ENCODE measurements around the gene GUCA2B. TPM values are rescaled to one million over a fixed set of nuclear protein-coding genes. Genes with fewer than 3 reads are reported as not detected.

The GUCA2B gene
- polyA plus RNA-seq, 1 donor (not counting 4 experiments of a cell fraction or from before 2014, with no cell fraction given): not detected

DNA sequence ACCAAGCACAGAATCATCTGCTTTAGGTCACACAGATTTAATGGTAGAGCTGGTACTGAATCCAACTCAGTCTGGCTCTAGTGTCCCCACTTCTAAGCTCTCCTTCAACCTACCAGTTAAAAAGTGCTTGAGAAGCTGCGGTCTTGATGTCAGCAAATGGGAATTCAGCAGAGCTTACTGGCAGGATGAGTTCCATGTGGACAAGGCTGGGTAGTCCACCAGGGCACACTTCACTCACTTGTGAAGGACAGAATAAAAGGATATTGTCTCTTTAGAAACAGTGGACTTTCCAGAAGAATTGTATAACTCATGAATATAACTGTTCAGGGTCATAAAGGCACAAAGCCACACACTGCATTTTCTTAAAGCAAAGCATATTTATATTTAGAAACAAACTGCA is 35.1 kb upstream of the GUCA2B start:
- FAIRE-seq: no peak

DNA sequence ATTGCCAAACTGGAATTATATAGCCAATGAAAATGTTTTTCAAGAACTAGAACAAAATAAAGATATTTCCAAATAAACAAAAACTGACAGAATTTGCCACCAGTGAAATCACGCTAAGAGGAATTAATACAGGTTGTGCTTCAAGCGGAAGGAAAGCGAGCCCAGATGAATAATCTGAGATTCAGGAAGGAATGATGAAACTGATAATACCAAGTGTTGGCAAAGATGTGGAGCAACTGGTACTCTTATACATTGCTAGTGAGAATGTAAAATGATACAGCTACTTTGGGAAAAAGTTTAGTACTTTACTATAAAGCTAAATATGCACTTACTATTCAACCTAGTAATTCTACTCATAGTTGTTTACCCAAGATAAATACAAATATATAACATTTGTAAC is 30.8 kb upstream of the GUCA2B start:
- H3K9me1 ChIP-seq (ENCODE audit: control insufficient read depth, extremely low read depth, insufficient read depth, low read length): no peaks in the 10 kb centered on the region
- no peak for TF ChIP-seq EZH2 (IDR thresholded peaks at IDR 0.05; ENCODE audit: low read length)
- TF ChIP-seq, protein P1, sequence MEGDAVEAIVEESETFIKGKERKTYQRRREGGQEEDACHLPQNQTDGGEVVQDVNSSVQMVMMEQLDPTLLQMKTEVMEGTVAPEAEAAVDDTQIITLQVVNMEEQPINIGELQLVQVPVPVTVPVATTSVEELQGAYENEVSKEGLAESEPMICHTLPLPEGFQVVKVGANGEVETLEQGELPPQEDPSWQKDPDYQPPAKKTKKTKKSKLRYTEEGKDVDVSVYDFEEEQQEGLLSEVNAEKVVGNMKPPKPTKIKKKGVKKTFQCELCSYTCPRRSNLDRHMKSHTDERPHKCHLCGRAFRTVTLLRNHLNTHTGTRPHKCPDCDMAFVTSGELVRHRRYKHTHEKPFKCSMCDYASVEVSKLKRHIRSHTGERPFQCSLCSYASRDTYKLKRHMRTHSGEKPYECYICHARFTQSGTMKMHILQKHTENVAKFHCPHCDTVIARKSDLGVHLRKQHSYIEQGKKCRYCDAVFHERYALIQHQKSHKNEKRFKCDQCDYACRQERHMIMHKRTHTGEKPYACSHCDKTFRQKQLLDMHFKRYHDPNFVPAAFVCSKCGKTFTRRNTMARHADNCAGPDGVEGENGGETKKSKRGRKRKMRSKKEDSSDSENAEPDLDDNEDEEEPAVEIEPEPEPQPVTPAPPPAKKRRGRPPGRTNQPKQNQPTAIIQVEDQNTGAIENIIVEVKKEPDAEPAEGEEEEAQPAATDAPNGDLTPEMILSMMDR (optimal IDR thresholded peaks at IDR 0.05 in 1 of 3, IDR thresholded peaks at IDR 0.05 in 1 of 3, conservative IDR thresholded peaks at IDR 0.05 in 1 of 3; ENCODE audit: extremely low read depth in 1 of 3, insufficient read depth in 2 of 3, low read length in 3 of 3): no peak
- no peaks in the 10 kb centered on the region for H3K79me2 ChIP-seq (ENCODE audit: control insufficient read depth, insufficient read depth, low read length)
- H3K4me3 ChIP-seq (ENCODE audit: control insufficient read depth in 2 of 3, extremely low read depth in 1 of 3, insufficient read depth in 2 of 3, low read depth in 1 of 3, low read length in 3 of 3): no peak overlapping the region
- no peaks in the 10 kb centered on the region for H3K36me3 ChIP-seq (ENCODE audit: control insufficient read depth in 2 of 2, extremely low read depth in 1 of 2, insufficient read depth in 2 of 2, low read length in 2 of 2)
- H3K27ac ChIP-seq (ENCODE audit: control insufficient read depth, insufficient read depth, low read length): no peak overlapping the region
- peaks cover 5% of the 10 kb centered on the region for H3K27me3 ChIP-seq (ENCODE audit: control insufficient read depth, extremely low read depth, insufficient read depth, low read length)
- dilution Hi-C loops (cut with MboI; ENCODE audit: extremely low pct_ligation_motif_present, low sequenced_read_pairs): no loop called here
- no peak for FAIRE-seq
- H3K9me3 ChIP-seq (ENCODE audit: control insufficient read depth, low read depth, low read length): no peaks in the 10 kb centered on the region
- no peak overlapping the region for H3K9ac ChIP-seq (ENCODE audit: control insufficient read depth, extremely low read depth, insufficient read depth, low read length)
- H2AFZ ChIP-seq (ENCODE audit: control insufficient read depth, low read length): no peak overlapping the region
- no peaks in the 10 kb centered on the region for H3K4me1 ChIP-seq (ENCODE audit: control insufficient read depth, extremely low read depth, insufficient read depth, low read length)
- no peaks in the 10 kb centered on the region for H4K20me1 ChIP-seq (ENCODE audit: control insufficient read depth, extremely low read depth, insufficient read depth, low read length)
- DNase-seq (ENCODE audit: low read depth, low spot score): no peak
- no peak overlapping the region for H3K4me2 ChIP-seq (ENCODE audit: control insufficient read depth, extremely low read depth, insufficient read depth, low read depth, low read length)

More for the DNA sequence above, 35.1 kb upstream of the GUCA2B start:
- DNase-seq (ENCODE audit: low read depth, low spot score): no peak
- Histone ChIP-seq H3K27me3 (ENCODE audit: control insufficient read depth, extremely low read depth, insufficient read depth, low read length) (no peaks in the 10 kb centered on the region), H3K9me1 (ENCODE audit: control insufficient read depth, extremely low read depth, insufficient read depth, low read length) (no peaks in the 10 kb centered on the region), H2AFZ (ENCODE audit: control insufficient read depth, low read length) (no peak overlapping the region), H3K36me3 (ENCODE audit: control insufficient read depth in 2 of 2, extremely low read depth in 1 of 2, insufficient read depth in 2 of 2, low read length in 2 of 2) (no peaks in the 10 kb centered on the region), H3K9me3 (ENCODE audit: control insufficient read depth, low read depth, low read length) (no peaks in the 10 kb centered on the region), H3K4me2 (ENCODE audit: control insufficient read depth, extremely low read depth, insufficient read depth, low read depth, low read length) (no peak overlapping the region), H3K4me1 (ENCODE audit: control insufficient read depth, extremely low read depth, insufficient read depth, low read length) (no peaks in the 10 kb centered on the region), H3K9ac (ENCODE audit: control insufficient read depth, extremely low read depth, insufficient read depth, low read length) (no peak overlapping the region), H3K4me3 (ENCODE audit: control insufficient read depth in 2 of 3, extremely low read depth in 1 of 3, insufficient read depth in 2 of 3, low read depth in 1 of 3, low read length in 3 of 3) (no peak overlapping the region), H4K20me1 (ENCODE audit: control insufficient read depth, extremely low read depth, insufficient read depth, low read length) (no peaks in the 10 kb centered on the region), H3K79me2 (ENCODE audit: control insufficient read depth, insufficient read depth, low read length) (no peaks in the 10 kb centered on the region), H3K27ac (ENCODE audit: control insufficient read depth, insufficient read depth, low read length) (no peak overlapping the region)
- dilution Hi-C loops (cut with MboI; ENCODE audit: extremely low pct_ligation_motif_present, low sequenced_read_pairs): no loop called here
- TF ChIP-seq, protein P1 (optimal IDR thresholded peaks at IDR 0.05 in 1 of 3, IDR thresholded peaks at IDR 0.05 in 1 of 3, conservative IDR thresholded peaks at IDR 0.05 in 1 of 3; ENCODE audit: extremely low read depth in 1 of 3, insufficient read depth in 2 of 3, low read length in 3 of 3): no peak
- TF ChIP-seq EZH2 (IDR thresholded peaks at IDR 0.05; ENCODE audit: low read length): no peak

Data from keratinocyte (primary cell).